Peyer's patch (tissue), 4 donors: ENCODE data around the gene PCBP1. TPM values are rescaled to one million over a fixed set of nuclear protein-coding genes. Genes with fewer than 3 reads are reported as not detected.

Experiments
- DNase-seq, 3 donors: peaks; one replicate each; pipeline ENCODE4 v3.0.0-alpha.2; 2017 to 2019
- H3K27ac ChIP-seq, 4 donors: fragments of 200-600 bp; sonication (generic); one replicate each; pipeline ENCODE4 v1.5.1; 2016 to 2019
- H3K27me3 ChIP-seq, 2 donors: fragments of 200-600 bp; sonication (generic); one replicate each; pipeline ENCODE4 v1.5.1; 2019
- H3K36me3 ChIP-seq, 3 donors: fragments of 200-600 bp; sonication (generic); one replicate each; pipeline ENCODE4 v1.5.1; 2016 to 2019
- H3K4me1 ChIP-seq, 4 donors: fragments of 200-600 bp; sonication (generic); one replicate each; pipeline ENCODE4 v1.5.1; 2016 to 2019
- H3K4me3 ChIP-seq, 4 donors: fragments of 200-600 bp; sonication (generic); 1 replicate in 3 of 4; 2 replicates in 1 of 4; pipeline ENCODE4 v1.5.1; 2016 to 2019; ENCODE audit warnings: mild to moderate bottlenecking in 1 of 4
- H3K9me3 ChIP-seq, 4 donors: fragments of 200-600 bp; sonication (generic); one replicate each; pipeline ENCODE4 v1.5.1; 2016 to 2019; ENCODE audit warnings: mild to moderate bottlenecking in 1 of 4
- POLR2A ChIP-seq, 2 donors: fragments of 450-650 bp; IDR thresholded peaks; one replicate each; pipeline ENCODE4 v1.5.1; 2017; ENCODE audit warnings: antibody characterized with exemption in 2 of 2, mild to moderate bottlenecking in 2 of 2, moderate library complexity in 2 of 2
- total RNA-seq, 4 donors: library from RNA; depleted of rRNA; stranded (reverse); fragments of >200 nt; gene quantifications; one replicate each; pipeline ENCODE4 v1.1.0, GENCODE V29; 2016
- TF ChIP-seq, protein P1 (sequence below), 6 experiments: fragments of 450-650 bp in 4 of 6; fragments of 200-600 bp in 2 of 6; sonication (generic) in 1 of 6; IDR thresholded peaks; one replicate each; pipeline ENCODE4 v1.5.1; 2017 to 2019; ENCODE audit warnings: antibody characterized with exemption in 6 of 6, mild to moderate bottlenecking in 3 of 6, moderate library complexity in 1 of 6

PCBP1 gene
- total RNA-seq, 4 donors from 2014 or later: 129 to 152 (median 134) TPM

DNA sequence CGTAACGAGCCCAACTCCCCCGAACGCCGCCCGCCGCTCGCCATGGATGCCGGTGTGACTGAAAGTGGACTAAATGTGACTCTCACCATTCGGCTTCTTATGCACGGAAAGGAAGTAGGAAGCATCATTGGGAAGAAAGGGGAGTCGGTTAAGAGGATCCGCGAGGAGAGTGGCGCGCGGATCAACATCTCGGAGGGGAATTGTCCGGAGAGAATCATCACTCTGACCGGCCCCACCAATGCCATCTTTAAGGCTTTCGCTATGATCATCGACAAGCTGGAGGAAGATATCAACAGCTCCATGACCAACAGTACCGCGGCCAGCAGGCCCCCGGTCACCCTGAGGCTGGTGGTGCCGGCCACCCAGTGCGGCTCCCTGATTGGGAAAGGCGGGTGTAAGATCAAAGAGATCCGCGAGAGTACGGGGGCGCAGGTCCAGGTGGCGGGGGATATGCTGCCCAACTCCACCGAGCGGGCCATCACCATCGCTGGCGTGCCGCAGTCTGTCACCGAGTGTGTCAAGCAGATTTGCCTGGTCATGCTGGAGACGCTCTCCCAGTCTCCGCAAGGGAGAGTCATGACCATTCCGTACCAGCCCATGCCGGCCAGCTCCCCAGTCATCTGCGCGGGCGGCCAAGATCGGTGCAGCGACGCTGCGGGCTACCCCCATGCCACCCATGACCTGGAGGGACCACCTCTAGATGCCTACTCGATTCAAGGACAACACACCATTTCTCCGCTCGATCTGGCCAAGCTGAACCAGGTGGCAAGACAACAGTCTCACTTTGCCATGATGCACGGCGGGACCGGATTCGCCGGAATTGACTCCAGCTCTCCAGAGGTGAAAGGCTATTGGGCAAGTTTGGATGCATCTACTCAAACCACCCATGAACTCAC is 673 bp downstream of the PCBP1 start:
- peaks cover 4 to 45% (median 26%) of the 10 kb centered on the region in 4 donors for H3K4me1 ChIP-seq
- peak overlapping the region; percentile 98 to 100 (median 99) for H3K27ac ChIP-seq
- H3K4me3 ChIP-seq: peak overlapping the region; percentile 76 to 87 (median 81)
- peak; percentile 37 to 78 (median 73) for DNase-seq
- TF ChIP-seq, protein P1, sequence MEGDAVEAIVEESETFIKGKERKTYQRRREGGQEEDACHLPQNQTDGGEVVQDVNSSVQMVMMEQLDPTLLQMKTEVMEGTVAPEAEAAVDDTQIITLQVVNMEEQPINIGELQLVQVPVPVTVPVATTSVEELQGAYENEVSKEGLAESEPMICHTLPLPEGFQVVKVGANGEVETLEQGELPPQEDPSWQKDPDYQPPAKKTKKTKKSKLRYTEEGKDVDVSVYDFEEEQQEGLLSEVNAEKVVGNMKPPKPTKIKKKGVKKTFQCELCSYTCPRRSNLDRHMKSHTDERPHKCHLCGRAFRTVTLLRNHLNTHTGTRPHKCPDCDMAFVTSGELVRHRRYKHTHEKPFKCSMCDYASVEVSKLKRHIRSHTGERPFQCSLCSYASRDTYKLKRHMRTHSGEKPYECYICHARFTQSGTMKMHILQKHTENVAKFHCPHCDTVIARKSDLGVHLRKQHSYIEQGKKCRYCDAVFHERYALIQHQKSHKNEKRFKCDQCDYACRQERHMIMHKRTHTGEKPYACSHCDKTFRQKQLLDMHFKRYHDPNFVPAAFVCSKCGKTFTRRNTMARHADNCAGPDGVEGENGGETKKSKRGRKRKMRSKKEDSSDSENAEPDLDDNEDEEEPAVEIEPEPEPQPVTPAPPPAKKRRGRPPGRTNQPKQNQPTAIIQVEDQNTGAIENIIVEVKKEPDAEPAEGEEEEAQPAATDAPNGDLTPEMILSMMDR (IDR thresholded peaks at IDR 0.05): peak in 2 of 6 experiments; percentile 0 to 20
- peak; percentile 40 to 64 for TF ChIP-seq POLR2A (IDR thresholded peaks at IDR 0.05)
- no peaks in the 10 kb centered on the region for H3K9me3 ChIP-seq
- H3K27me3 ChIP-seq: no peaks in the 10 kb centered on the region
- H3K36me3 ChIP-seq: peaks cover 0 to 1% (median 0%) of the 10 kb centered on the region in 3 donors

DNA sequence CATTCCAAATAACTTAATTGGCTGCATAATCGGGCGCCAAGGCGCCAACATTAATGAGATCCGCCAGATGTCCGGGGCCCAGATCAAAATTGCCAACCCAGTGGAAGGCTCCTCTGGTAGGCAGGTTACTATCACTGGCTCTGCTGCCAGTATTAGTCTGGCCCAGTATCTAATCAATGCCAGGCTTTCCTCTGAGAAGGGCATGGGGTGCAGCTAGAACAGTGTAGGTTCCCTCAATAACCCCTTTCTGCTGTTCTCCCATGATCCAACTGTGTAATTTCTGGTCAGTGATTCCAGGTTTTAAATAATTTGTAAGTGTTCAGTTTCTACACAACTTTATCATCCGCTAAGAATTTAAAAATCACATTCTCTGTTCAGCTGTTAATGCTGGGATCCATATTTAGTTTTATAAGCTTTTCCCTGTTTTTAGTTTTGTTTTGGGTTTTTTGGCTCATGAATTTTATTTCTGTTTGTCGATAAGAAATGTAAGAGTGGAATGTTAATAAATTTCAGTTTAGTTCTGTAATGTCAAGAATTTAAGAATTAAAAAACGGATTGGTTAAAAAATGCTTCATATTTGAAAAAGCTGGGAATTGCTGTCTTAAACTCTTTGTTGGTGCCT is 1.4 kb downstream of the PCBP1 start:
- Histone ChIP-seq H3K36me3 (no peaks in the 10 kb centered on the region), H3K4me3 (peak overlapping the region; percentile 76 to 87 (median 81))

DNA sequence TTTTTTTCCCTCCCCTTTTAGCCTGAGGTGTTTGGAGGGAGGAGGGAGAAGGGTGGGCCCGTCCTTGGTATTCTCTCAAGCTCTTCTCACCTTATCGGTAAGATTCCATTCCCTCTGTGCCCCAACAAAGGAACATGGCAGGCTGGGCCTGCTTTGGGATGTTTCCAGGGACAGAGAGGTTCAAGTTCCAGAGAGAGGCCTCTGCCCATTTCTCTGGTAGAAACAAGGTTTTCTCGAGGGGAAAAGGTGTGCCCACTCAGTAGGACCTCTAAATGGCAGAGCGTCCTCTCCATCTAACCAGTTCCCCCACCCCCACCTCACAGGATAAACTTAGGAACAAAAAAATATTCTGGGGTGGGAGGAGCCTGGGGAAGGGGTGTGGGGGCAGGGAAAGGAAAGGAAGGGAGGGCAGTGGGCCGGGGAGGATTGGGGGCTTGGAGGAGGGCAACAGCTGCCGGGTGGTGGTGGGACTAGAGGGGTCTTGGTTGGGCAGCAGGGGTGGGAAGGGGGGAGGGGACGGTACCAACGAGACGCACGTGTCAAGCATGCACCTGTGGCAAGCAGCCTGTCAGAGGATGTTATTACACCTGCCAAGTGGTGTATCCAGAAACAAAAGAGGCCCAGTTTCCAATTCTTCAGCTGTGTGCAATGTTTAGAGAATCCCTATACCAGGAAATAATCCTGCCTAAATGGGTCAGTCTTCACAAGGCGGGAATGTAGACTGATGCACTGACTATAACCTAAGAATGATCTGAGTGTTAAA is 2.1 kb downstream of the PCBP1 start:
- H3K4me1 ChIP-seq: peaks cover 4 to 34% (median 20%) of the 10 kb centered on the region in 4 donors
- TF ChIP-seq POLR2A (IDR thresholded peaks at IDR 0.05): no peak
- no peaks in the 10 kb centered on the region for H3K36me3 ChIP-seq
- no peaks in the 10 kb centered on the region for H3K9me3 ChIP-seq
- DNase-seq: peak in 2 of 3 donors; percentile 48 to 54
- no peaks in the 10 kb centered on the region for H3K27me3 ChIP-seq
- peak overlapping the region; percentile 76 to 87 (median 81) for H3K4me3 ChIP-seq
- H3K27ac ChIP-seq: peak overlapping the region; percentile 98 to 100 (median 99)

More for the DNA sequence above, 1.4 kb downstream of the PCBP1 start:
- Histone ChIP-seq H3K4me1 (peaks cover 4 to 41% (median 22%) of the 10 kb centered on the region in 4 donors), H3K27me3 (no peaks in the 10 kb centered on the region), H3K9me3 (no peaks in the 10 kb centered on the region), H3K27ac (peak overlapping the region; percentile 98 to 100 (median 99))
- DNase-seq: peak in 1 of 3 donors; percentile 52
- TF ChIP-seq POLR2A (IDR thresholded peaks at IDR 0.05): no peak
- TF ChIP-seq, protein P1 (IDR thresholded peaks at IDR 0.05): no peak

DNA sequence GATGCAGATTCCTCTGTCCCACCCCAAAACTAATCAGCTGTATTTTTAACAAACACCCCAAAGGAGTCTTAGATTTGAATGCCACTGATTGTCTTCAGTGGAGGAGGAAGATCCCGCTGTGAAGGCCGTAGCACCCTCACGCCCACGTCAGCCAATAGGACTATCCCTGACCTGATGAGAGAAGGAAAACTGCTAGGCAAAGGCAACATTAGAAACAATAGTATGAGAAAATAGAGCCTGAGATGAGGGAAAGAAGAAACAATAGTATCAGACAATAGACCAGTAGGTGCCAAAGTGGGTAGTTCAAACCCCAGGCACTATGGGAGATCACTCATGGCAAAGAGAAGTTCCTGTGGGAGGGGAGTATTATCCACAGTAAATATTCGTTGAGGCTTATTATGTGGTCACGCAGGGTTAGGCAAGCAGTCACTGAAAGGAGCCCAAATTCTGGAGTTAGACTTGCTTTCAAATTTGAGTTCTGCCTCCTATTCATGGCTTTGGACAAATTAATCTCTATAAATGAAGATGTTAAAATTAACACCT is 2.8 kb downstream of the PCBP1 start:
- no peak for TF ChIP-seq POLR2A (IDR thresholded peaks at IDR 0.05)
- TF ChIP-seq, protein P1 (IDR thresholded peaks at IDR 0.05): no peak
- peaks cover 0 to 32% (median 20%) of the 10 kb centered on the region in 4 donors for H3K4me1 ChIP-seq
- DNase-seq: peak in 2 of 3 donors; percentile 19 to 29
- no peaks in the 10 kb centered on the region for H3K9me3 ChIP-seq
- no peaks in the 10 kb centered on the region for H3K36me3 ChIP-seq
- H3K27me3 ChIP-seq: no peaks in the 10 kb centered on the region
- H3K27ac ChIP-seq: peak overlapping the region; percentile 98 to 100 (median 99)
- H3K4me3 ChIP-seq: peak overlapping the region in 2 of 4 donors; percentile 76 to 87

DNA sequence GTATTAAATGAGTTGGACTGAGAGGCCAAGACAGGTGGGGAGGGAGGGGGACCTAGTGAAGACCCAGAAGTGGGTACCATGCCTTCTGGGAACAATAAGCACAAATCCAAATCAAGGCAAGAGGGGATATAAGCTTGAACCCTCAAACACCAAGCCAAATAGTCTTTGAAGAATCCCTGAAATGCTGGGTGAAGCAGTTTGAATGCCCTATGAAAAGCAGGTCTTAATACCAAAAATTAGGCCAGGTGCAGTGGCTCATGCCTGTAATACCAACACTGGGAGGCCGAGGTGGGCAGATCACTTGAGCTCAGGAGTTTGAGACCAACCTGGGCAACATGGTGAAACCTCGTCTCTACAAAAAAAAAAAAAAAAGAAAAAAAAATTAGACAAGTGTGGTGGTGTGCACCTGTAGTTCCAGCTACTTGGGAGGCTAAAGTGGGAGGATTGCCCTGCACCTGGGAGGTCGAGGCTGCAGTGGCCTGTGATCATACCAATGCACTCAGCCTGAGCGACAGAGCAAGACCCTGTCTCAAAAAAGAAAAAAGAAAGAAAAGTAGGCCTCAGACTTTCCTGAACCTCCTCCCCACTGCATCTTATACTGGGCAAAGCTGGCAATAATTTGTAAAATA is 3.5 kb downstream of the PCBP1 start:
- Histone ChIP-seq H3K27me3 (no peaks in the 10 kb centered on the region), H3K9me3 (no peaks in the 10 kb centered on the region), H3K36me3 (no peaks in the 10 kb centered on the region), H3K27ac (peak overlapping the region in 1 of 4 donors; percentile 99), H3K4me3 (no peak overlapping the region), H3K4me1 (peaks cover 0 to 32% (median 20%) of the 10 kb centered on the region in 4 donors)
- TF ChIP-seq POLR2A (IDR thresholded peaks at IDR 0.05): no peak
- TF ChIP-seq, protein P1 (IDR thresholded peaks at IDR 0.05): no peak
- peak in 2 of 3 donors; percentile 15 to 39 for DNase-seq
